BJ (cell line): ENCODE measurements around the gene TMEM51. TPM values are rescaled to one million over a fixed set of nuclear protein-coding genes. Genes with fewer than 3 reads are reported as not detected.

Experiments
- CTCF ChIA-PET: fragments of 350-600 bp; formaldehyde crosslinking; extraction: SDS; loops from one replicate; lab custom pipeline; 2021; ENCODE audit warnings: antibody characterized with exemption, inconsistent platforms; lab: Yijun Ruan, JAX
- POLR2A ChIA-PET: fragments of 300-600 bp; sonication (Branson Sonifier 250); formaldehyde crosslinking; extraction: SDS; loops from one replicate; lab custom pipeline; 2021; ENCODE audit warnings: antibody characterized with exemption; lab: Charles Lee
- DNase-seq: peaks from one replicate; pipeline ENCODE4 v3.0.0-alpha.2; 2011; ENCODE audit warnings: low read depth
- H3K27me3 ChIP-seq: 2 replicates; pipeline ENCODE4 v1.6.0; 2011; ENCODE audit warnings: low read length; ENCODE audit not compliant: control insufficient read depth, insufficient read depth
- H3K36me3 ChIP-seq: 2 replicates; pipeline ENCODE4 v1.5.1; 2011; ENCODE audit warnings: low read length; ENCODE audit not compliant: control insufficient read depth, insufficient read depth
- H3K4me3 ChIP-seq: 2 replicates; pipeline ENCODE4 v1.5.1; 2011; ENCODE audit warnings: low read depth, mild to moderate bottlenecking, control low read depth, low read length
- polyA plus RNA-seq: library from polyadenylated mRNA; depleted of rRNA; stranded (reverse); fragments of >200 nt; gene quantifications from 2 replicates; pipeline ENCODE4 v1.2.3, GENCODE V29; 2011
- TF ChIP-seq, protein P1 (sequence below): IDR thresholded peaks from 2 replicates; pipeline ENCODE4 v1.5.1; 2011; ENCODE audit warnings: low read depth, mild to moderate bottlenecking, control low read depth, inconsistent platforms, low read length, moderate library complexity; ENCODE audit not compliant: insufficient read depth

The TMEM51 gene
- polyA plus RNA-seq, 1 experiment: 2.0 TPM

DNA sequence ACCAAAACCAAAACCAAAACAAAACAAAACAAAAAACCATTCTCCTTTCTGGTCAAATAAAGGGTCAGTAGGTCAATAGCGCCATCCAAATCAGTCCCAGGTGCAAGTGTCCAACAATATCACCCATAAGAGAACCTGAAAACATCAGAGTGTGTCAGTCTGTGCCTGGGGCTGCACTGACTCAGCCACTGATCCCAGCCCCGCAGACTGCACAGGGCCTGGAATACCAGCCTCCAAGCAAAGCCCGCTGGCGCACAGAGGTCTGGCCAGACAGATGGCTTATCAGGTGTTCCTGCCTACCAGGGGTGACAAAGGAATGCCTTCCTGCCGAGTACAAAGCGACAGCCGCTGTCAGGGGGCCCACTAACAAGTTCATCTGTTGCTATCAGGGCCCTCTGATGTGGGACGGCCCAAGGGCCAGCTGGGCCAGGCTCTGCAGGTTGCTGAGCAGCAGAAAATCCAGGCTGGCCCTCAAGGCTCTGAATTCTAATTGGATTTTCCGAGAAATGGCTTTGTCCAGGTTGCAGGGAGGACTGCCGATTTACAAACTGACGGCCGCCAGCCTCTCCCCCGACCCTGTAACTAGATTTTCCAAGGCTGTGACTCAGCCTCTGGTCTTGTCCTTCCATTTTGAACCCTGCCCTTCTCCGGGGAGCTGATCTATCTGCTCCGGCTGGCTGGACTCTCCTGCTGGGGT, 13.7 kb upstream of the TMEM51 start:
- H3K4me3 ChIP-seq: no peak overlapping the region
- POLR2A ChIA-PET: no interaction called here
- TF ChIP-seq, protein P1, sequence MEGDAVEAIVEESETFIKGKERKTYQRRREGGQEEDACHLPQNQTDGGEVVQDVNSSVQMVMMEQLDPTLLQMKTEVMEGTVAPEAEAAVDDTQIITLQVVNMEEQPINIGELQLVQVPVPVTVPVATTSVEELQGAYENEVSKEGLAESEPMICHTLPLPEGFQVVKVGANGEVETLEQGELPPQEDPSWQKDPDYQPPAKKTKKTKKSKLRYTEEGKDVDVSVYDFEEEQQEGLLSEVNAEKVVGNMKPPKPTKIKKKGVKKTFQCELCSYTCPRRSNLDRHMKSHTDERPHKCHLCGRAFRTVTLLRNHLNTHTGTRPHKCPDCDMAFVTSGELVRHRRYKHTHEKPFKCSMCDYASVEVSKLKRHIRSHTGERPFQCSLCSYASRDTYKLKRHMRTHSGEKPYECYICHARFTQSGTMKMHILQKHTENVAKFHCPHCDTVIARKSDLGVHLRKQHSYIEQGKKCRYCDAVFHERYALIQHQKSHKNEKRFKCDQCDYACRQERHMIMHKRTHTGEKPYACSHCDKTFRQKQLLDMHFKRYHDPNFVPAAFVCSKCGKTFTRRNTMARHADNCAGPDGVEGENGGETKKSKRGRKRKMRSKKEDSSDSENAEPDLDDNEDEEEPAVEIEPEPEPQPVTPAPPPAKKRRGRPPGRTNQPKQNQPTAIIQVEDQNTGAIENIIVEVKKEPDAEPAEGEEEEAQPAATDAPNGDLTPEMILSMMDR: no peak
- peaks cover 2% of the 10 kb centered on the region; the same call in 1 of the 2 replicates for H3K27me3 ChIP-seq
- H3K36me3 ChIP-seq: no peaks in the 10 kb centered on the region
- no peak for DNase-seq
- CTCF ChIA-PET: interaction anchor here (1.1 to 5.5 kb wide), 5 partner anchors 8 to 132 kb away, joined by 3 to 24 read pairs (median 10); partner anchors contain the start of gene TMEM51

DNA sequence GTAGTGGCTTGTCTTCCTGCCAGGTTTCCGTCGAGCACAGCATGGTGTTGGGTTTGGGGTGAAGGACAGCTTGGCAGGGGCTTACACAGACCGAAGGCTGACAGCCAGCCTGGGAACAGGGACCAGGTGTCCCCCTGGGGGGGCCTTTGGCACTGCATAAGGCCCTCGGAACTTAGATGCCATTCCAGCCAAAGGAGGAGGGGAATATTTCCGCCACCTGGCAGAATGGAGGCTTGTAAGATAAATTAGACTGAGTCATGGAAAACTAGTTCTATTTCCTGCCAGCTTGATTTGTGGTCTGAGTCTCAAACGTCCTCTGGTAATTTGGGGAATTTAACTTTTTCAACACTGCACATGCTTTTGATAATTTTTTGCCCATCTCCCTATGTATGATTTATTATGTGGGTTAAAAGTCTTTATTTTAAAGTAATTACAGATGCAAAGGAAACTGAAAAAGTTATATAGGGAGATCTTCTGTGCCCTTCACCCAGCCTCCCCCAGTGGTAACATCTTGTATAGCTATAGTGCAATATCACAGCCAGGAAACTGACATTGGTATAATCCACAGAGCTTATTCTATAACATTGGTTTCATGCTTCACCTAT, 11.5 kb upstream of the TMEM51 start:
- TF ChIP-seq, protein P1: no peak
- ChIA-PET CTCF (interaction anchor here (1.4 to 5.5 kb wide), 2 partner anchors 10 to 13 kb away, joined by 5 to 24 read pairs; partner anchors contain the start of gene TMEM51), POLR2A (no interaction called here)
- no peak for DNase-seq
- H3K27me3 ChIP-seq: peaks cover 5% of the 10 kb centered on the region
- H3K36me3 ChIP-seq: no peaks in the 10 kb centered on the region
- H3K4me3 ChIP-seq: no peak overlapping the region

DNA sequence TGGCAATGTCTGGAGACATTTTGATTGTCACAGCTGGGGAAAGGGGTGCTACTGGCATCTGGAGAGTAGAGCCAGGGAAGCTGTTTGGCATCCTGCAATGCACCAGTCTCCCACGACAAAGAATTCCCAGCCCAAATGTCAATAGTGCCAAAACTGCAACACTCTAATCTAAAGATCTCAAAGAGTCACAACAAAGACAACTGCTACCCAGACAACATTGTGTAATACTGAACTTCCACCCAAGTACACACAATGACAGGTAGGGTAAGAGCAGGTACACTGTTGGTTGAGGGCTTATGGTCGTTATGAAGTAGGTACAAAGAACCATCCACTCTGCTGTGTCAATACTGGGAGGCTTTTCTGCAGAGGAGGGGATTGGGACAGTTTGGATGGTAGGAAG, 8.2 kb upstream of the TMEM51 start:
- CTCF ChIA-PET: no interaction called here
- TF ChIP-seq, protein P1: no peak

DNA sequence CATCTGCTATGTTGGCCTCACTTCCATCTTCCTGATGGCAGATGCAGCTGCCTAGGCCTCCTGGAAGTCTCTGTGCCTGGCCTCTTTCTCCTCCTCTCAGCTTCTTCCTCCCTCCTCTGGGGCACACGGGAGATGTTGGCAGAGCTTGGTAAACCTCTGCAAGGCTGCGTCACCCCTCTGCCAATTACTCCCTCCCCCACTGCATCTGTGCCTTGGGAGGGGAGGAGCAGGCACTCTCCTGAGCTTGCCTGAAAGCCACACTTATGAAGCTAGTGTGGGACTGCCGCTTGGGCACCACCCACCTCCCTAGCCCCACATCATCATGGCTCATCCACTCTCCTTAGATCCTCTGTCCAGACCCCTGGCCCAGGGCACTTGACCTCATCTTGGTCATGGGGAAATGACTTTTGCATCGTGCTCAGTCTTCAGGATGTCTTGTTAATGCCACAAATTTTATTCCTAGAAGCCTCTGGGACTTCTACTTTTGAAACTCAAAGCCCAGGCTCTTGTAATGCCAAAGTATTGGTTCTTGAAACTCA, 7.3 kb upstream of the TMEM51 start:
- TF ChIP-seq, protein P1: no peak
- H3K36me3 ChIP-seq: no peaks in the 10 kb centered on the region
- DNase-seq: no peak
- CTCF ChIA-PET: no interaction called here
- no peak overlapping the region for H3K4me3 ChIP-seq
- peaks cover 10% of the 10 kb centered on the region for H3K27me3 ChIP-seq
- POLR2A ChIA-PET: no interaction called here

More for the DNA sequence above, 8.2 kb upstream of the TMEM51 start:
- Histone ChIP-seq H3K36me3 (no peaks in the 10 kb centered on the region), H3K4me3 (no peak overlapping the region), H3K27me3 (peaks cover 9% of the 10 kb centered on the region)
- POLR2A ChIA-PET: no interaction called here
- no peak for DNase-seq

DNA sequence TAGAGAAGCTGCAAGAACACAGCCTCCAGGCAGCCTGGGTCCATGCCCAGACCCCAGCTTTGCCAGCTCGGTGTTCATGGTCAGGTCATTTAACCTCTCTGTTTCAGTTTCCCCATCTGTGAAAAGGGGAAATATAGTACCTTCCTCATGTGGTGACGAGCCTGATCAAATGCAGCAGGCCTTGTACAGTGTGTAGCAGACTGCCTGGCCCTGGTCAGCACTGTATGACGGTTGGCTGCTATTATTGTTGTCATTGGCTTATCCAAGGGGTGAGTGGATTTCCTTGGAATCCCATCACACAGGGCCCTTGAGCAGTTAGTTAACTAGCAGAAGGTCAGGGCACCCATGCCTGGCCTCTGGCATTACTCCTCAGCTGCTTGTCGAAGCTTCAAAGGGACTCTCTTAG, 6.6 kb upstream of the TMEM51 start:
- TF ChIP-seq, protein P1: no peak
- H3K27me3 ChIP-seq: peaks cover 12% of the 10 kb centered on the region
- DNase-seq: no peak
- POLR2A ChIA-PET: no interaction called here
- CTCF ChIA-PET: no interaction called here
- H3K4me3 ChIP-seq: no peak overlapping the region
- H3K36me3 ChIP-seq: no peaks in the 10 kb centered on the region
